Glomerular visceral epithelial cell (primary cell): ENCODE measurements around the gene HSP90AB1.

Source experiments
- DNase-seq: peaks from one replicate; pipeline ENCODE4 v3.0.0-alpha.2; 2016; ENCODE audit errors: extremely low spot score

Gene HSP90AB1

DNA sequence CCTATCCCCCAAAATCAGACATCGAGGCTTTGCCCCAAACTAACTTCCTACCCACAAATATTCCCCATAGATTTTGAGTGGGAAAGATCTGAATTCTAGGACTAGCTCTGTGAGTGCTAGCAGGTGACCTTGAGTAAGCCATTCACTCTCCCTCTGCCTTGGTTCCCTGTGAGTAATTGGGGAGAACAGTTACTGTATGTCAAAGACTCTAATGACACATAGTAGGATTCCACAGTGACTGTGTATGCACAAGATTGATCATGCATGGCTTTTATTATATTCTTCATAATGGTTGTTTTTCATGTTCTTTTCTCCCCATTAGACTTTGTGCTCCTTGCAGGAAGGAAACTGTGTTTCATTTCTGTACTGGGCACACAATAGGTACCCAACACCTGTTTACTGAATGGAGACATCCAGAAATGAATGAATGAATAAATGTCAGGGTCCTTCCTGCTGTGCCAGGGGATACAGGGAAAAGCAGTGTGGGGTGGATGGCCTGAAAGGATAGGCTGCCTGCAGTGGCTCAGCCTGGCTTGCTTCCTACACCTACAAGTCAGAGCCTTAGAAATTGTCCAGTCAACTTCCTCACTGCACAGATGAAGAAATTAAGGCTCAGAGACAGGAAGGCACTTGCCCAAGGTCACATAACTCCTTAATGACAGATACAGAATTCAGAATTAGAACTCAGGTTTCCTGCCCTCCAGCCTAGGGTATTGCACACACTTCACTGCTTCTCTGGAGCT is 22.4 kb downstream of the HSP90AB1 start:
- DNase-seq = no peak

DNA sequence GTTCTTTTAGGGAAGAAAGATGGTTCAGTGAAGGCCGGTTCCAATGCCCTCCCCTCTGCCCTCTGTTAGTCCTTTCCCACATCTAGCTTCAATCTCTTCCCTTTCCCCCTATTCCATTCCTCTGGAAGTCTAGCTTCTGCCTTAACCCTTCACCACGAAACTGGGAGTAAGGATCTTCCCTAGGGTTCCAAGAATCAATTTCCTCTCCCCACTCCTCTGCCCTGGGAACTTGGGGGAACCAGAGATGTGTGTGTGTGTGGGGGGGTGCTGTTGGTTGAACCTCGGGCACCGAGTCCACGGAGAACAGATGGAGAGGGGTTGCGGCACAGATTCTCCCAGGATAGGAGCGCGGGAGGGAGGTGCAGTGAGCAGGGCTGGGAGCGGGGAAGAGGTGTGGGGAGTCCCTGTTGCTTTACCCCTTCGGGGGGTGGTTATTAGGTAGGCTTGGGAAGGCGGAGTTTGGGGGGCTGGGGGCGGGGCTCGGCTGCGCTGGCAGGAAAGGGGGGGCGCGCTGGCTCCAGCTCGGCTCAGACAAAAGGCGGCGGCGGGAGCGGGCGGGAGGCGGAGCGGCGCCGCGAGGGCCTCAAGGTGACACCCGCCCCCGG is 23.1 kb downstream of the HSP90AB1 start, which contains the start of gene TMEM151B:
Gene TMEM151B (plus strand): TSS at position 530 of the 605 bp plus-strand sequence. CDS start 293 bp downstream, outside the sequence.
- DNase-seq = no peak

DNA sequence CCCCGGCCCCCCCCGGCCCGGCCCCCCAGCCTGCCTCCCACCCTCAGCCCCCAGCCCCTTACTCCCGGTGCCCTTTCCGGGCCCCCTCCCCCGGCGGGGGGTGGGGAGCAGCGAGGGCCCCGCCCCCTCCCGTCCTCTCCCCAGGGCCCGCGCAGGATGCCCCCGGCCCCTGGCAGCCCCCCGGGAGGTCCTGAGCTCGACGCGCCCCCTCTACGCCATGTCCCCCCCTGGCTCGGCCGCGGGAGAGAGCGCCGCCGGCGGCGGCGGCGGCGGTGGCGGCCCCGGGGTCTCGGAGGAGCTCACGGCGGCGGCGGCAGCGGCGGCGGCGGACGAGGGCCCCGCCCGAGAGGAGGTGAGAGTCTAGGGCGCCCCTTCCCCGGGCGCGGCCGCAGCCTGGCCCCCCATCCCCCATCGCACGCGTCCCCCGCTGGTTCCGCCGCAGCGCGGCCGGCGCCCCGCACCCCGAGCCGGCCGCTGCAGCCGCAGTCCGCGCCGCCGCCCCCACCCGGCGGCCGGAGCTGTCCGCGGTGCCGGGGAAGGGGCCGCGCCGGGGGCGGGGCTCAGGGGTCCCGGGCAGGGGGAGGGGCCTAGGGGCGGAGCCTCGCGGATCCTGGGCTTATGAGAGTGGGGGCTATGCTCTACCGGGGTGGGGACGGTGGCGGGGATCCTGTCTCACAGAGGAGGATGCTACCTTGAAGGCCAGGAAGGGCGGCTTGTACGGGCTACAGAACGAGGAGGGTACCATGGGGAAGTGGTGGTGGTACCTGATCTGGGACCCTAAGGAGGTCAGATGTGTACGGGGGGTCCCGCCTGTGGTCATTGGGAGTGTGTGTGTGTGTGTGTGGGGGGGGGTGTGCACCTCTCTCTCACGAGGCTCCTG is 23.9 kb downstream of the HSP90AB1 start:
- no peak for DNase-seq

DNA sequence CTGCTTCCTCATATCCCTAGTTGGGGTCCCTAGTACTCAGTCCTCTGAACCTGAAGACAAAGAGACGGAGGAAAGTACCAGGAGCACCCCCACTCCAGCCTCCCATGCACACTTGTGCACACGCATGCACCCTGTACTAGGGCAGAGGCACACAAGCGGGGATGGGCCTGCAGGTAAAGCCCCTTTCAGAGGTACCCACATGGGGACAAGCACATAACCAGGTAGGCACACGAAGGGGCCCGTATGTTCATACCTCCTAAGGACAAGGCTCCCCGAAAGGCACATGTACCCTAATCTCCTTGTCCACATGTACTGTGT is 24.5 kb downstream of the HSP90AB1 start:
- DNase-seq = no peak

DNA sequence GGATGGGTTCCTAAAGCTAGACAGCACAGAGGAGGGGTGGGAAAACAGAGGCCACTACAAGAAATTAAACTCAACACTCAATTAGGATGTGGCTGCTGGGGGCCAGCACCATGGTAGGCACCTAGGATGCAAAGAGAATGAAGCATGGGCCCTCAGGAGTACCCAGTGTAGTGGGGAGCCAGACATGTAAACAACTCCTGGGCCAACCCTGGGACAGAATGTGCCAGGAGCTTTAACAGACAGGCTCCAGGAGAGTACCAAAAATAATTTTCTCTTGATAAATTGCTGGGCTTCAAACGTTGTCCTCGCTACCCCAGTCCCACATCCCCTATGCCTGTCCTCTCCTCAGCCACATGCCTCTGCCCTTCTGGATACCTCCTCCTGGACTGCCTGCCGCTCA is 25.0 kb downstream of the HSP90AB1 start:
- DNase-seq = no peak

DNA sequence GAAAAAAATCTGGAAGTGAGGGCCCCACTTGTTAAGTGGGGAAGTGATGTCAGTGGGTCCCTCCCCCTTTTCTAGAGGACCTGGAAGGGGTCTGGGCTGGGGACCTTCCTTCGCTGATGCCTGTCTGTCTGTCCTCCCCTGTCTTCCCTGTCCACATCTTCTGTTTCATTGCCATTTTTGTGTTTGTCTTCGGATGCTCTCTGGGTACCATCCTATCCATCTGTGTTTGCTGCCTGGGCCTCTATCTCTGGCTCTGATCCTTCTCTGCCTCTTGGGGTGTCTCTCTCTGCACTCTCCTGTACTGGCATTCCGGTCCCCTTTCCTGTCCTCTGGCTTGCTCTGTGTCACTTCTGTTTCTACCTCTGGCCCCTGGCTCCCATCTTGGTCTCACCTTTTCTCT is 25.6 kb downstream of the HSP90AB1 start:
- DNase-seq = no peak

DNA sequence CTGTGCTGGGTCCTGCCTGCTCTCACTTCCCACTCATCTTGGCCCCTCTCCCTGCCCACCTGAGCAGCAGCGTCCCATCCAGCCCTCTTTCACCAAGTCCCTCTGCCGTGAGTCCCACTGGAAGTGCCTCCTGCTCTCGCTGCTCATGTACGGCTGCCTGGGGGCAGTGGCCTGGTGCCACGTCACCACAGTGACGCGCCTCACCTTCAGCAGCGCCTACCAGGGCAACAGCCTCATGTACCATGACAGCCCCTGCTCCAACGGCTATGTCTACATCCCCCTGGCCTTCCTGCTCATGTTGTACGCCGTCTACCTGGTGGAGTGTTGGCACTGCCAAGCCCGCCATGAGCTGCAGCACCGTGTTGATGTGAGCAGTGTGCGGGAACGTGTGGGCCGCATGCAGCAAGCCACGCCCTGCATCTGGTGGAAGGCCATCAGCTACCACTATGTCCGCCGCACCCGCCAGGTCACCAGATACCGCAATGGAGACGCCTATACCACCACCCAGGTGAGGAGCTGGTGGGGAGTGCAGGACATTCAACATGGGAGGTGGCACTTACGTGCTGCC is 26.2 kb downstream of the HSP90AB1 start:
- no peak for DNase-seq

DNA sequence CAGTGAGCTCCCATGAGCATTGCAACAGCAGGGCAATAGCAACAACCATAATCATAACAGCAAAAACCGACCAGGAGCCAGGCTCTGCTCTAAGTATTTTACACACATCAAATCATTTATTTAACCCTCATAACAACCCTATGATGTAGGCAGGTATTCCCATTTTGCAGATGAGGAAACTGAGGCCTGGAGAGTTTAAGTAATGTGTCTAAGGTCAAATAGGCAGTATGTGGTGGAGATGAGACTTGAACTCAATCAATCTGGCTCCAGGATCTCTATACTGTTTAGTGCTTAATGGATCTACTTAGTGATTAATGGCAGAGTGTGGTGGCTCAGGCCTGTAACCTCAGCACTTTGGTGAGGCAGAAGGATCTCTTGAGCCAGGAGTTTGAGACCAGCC is 26.7 kb downstream of the HSP90AB1 start:
- no peak for DNase-seq

DNA sequence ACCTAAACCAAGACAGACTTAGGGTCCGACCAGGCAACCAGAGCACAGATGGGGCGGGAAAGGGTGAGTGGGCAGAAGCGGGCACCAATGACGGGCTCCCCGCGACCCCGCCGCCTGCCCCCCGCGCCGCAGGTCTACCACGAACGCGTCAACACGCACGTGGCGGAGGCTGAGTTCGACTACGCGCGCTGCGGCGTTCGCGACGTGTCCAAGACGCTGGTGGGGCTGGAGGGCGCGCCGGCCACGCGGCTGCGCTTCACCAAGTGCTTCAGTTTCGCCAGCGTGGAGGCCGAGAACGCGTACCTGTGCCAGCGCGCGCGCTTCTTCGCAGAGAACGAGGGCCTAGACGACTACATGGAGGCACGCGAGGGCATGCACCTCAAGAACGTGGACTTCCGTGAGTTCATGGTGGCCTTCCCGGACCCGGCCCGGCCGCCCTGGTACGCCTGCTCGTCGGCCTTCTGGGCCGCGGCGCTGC is 28.4 kb downstream of the HSP90AB1 start:
- DNase-seq = no peak

DNA sequence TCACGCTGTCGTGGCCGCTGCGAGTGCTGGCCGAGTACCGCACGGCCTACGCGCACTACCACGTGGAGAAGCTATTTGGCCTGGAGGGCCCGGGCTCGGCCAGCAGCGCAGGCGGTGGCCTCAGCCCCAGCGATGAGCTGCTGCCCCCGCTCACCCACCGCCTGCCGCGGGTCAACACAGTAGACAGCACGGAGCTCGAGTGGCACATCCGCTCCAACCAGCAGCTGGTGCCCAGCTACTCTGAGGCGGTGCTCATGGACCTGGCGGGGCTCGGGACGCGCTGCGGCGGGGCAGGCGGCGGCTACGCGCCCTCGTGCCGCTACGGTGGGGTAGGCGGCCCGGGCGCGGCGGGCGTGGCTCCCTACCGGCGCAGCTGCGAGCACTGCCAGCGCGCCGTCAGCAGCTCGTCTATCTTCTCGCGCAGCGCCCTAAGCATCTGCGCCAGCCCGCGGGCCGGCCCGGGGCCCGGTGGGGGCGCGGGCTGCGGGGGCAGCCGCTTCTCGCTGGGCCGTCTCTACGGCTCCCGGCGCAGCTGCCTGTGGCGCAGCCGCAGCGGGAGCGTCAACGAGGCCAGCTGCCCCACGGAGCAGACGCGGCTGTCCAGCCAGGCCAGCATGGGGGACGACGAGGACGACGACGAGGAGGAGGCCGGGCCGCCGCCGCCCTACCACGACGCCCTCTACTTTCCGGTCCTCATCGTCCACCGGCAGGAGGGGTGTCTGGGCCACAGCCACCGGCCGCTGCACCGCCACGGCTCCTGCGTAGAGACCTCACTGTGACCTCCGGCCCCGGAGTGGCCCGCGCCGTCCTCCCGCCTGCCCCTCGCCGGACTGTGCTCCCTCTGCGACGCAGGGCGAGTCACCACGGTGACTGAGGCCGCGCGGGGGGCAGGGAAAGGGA is 29.1 kb downstream of the HSP90AB1 start:
- DNase-seq = no peak

DNA sequence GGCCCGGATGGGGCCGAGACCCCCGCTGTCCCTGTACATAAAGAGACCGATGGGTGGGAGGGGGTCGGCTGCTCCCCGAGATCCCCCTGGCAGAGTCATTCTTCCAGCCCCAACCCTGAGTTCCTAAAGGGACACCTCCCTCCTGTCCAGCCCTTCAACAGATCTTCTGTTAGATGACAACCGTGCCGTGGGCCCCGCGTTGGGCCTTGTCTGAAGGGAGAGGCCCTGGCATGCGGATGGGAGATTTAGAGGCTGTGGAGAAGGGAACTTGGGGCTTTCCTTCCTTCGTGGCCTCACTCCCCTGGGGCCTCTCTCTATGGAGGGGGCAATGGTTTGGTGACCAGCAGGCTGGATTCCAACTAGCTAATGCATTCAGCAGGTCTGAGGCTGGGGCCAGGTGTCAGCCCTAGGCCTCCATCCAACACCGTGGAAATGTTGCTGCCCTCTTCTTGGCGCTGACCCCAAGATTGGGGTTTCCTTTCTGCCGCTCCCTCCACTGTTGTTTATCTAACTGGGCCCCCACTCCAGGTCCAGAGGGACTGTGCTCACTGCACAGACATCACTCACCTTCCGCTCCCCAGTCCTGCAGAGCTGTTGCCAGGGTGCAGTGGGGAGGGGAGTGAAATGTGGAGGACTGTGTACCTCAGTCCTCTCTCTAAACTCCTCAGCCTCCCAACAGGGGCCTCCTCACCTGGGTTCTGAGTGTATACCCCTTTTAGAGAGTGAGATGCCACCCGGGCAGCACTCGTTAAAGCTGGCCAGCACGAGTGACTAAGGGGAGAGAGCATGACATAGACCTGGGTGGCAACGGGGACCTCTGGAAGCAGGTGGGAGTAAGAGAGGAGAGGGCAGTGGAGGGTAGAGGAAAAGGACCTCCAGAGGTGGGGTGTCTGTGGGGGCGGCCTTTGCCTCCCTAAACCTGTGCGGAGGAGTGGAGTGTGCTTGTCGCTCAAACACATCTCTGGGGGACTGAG is 30.1 kb downstream of the HSP90AB1 start:
- DNase-seq = no peak

DNA sequence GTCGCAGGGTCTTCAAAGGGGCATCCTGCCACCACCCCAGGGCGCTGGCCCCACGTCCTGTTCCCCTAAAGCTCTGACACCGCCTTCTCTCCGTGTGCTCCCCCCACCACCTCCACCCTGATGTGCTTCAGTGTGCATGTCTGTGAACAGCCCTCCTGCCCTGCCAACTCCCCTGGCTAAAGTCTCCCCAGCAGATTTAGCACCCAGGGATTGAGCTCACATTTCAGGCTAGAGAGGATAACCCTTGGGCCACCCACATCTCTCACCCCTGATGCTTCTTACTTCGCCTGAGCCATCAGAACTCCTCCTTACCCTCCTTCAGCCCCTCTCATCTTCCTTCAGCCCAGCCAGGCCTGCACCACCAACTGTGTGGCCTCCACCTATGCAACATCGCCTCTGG is 30.9 kb downstream of the HSP90AB1 start:
- DNase-seq = no peak

DNA sequence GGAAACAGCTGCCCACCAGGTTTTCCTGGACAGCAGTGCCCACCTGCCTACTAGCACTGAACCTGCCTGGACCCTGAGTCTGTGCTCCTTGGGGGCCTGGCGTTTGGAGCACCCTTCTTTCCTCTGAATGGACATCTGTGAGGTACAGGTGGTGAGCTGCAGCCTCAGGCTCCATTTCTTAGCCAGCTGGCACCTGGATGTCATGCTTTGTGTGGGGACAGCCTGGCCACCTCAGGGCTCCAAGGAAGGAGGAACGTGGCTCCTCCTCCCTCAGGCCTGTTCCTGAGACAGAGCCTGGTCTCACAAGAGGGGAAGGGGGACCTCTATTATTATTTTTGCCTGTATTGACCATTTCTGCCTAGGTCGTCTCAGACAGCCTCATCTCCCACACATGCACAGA is 31.4 kb downstream of the HSP90AB1 start:
- no peak for DNase-seq

DNA sequence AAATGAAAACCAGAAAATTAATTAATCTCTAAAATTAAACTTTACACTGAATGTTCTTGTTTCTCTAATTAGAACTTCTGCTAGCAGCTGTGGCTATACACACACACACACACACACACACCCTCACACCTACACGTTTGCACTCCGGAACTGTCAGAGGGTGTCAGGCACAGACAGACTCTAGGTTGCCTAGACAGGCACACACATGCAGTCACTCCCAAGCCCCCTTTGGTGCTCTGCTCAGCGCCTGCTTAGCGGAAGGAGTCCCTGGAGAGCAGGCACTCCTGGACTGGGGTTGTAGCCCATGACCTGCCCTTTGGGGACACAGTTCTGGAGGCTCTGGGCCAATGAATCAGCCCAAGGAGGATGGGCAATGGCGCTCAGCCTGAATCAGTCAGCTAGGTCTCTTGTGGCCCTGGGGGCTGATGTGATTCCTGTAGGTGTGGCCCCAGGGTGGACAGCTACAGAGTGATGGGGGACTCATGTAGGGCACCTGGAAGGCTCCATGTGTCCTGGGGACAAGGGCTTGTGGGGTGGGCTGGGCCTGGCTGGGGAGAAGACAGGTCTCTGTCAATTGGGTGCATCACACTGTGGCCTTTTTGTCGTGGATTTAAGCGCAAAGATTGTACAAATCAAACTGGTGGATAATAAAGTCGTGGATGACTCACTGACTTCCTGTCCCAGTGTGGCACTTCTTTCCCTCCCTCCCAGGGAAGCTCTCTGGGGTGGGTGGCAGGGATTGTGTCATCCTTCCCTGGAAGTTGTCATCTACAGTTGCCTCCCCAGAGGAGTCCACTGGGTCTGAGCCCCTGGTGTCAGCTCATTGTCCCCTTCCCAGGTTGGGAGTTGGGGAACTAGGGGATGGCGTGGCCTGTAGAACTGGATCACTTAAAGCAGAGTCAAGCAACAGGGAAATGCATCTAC is 32.1 kb downstream of the HSP90AB1 start:
- DNase-seq = no peak

DNA sequence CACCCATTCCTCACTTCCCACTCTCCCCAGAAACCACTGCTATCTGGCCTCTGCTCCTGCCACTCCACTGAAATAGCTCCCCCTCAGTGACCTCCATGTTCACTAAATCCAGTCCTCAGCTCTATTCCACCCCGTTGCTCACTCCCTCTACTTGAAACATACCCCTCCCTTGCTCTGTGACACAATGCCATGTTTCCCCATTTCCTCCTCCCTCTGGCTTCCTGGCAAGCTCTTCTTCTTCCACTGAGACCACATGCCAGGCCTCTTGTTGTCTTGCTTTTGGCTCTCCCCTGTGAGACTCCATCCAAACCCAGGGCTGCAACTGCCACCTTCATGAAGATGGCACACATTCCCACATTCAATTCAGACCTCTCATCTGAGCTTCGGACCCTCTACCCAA is 37.2 kb downstream of the HSP90AB1 start:
- no peak for DNase-seq

DNA sequence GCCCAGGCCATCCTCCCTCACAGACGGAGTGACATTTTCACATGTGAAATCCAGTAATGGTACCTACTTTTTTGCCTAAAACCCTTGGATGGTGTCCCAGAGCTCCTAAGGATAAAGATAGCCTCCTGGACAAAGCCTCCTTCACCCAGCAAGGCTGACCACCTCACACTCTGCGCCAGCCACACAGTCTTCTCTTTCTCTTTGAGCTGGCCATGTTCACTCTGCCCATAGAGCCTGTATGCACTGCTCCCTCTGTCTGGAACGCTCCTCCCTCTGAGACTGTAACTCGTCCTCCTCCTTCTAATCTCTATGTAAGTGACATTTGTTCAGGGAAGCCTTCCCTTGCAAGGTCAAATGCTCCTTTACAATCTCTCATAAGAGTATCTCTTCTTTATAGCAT is 38.0 kb downstream of the HSP90AB1 start:
- no peak for DNase-seq

DNA sequence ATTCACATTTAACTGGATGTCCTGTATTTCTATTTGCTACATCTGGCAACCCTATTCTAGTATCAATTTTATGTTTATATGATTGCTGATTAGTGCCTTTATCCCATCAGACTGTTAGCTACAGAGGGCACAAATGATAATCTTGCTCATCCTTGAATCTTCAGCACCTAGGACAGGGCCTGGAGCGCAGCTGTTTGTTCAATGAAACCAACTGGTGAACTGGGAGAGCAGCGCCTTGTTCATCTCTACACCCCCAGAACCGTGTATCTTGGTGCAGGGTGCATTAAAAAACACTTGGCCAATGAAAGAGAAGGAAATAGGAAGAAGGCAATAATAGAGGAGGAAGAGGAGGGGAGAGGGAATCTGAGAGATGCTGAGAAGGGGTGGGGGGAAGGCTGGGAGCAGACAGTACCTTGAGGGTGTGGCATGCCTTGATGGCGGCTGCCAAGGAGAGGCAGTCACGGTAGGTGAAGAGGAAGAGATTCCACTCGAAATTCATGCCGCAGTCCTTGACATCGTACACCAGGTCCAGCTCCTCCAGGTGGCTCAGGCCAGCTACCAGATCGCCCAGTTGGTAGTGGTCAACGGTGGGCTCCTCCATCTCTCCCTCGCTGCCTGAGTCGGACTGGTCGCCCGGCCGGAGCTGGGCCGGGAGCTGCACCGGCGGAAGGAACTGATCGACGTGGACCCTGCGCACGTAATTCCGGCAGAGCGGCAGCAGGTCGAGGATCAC is 38.8 kb downstream of the HSP90AB1 start:
- DNase-seq = no peak

DNA sequence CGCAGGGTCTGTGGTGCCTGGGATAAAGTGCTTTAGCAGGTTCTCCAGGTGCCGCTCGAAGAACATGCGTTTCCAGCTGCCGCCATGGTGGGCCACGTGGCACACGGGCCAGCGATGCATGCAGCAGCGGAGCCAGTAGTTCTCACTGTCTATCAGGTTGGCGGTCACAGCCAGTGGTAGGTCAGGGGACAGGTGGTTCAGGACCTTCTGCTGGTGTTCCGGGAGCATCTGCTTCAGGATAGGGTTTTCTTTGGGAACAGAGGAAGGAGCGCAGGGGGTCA is 39.3 kb downstream of the HSP90AB1 start:
- DNase-seq = no peak

DNA sequence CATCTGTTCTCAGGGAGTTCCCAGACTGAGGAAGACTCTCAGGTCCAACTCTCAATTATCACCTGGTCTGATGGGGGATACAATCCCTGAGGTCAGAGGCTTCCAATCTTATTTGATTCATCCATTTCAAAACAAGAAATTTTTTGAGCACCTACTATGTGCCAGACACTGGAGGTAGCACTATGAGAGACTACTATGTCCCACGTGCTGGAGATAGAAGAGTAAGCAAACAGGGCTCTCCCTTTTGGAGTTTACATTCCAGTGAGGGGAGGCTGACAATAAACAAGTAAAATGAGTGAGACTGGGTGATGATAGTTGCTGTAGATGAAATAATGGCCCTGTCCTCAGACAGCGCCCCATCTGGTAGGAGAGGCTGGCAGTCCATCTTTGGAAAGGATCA is 39.8 kb downstream of the HSP90AB1 start:
- DNase-seq = no peak
